ENCODE data around the gene CAV3.

Gene CAV3

GRCh38 chr3:8745619-8746370, 12.2 kb downstream of the CAV3 start:
- Histone ChIP-seq H3K14ac (ENCODE audit: low read length) (no peak overlapping the region), H2BK120ac (ENCODE audit: insufficient read depth, low read length, poor library complexity) (no peak overlapping the region), H3K4me3 (ENCODE audit: low read depth, low read length) (no peak overlapping the region), H3K36me3 (ENCODE audit: control insufficient read depth in 1 of 2, insufficient read depth in 2 of 2, low read length in 2 of 2) (no peaks in the 10 kb centered on the region), H2BK5ac (ENCODE audit: low read depth, low read length, poor library complexity) (no peak overlapping the region), H2BK12ac (ENCODE audit: low read length) (no peak overlapping the region), H3K27ac (ENCODE audit: low read depth, low read length) (no peak overlapping the region), H2AK5ac (ENCODE audit: low read length) (no peak overlapping the region), H3K27me3 (ENCODE audit: insufficient read depth, low read length) (no peaks in the 10 kb centered on the region), H3K4me1 (ENCODE audit: control insufficient read depth in 1 of 2, insufficient read depth in 2 of 2, low read length in 2 of 2) (peaks cover 4 to 6% of the 10 kb centered on the region in 2 experiments), H3K9ac (ENCODE audit: low read length) (no peak overlapping the region), H4K91ac (ENCODE audit: low read depth, low read length) (no peak overlapping the region), H4K8ac (ENCODE audit: low read depth, low read length) (no peak overlapping the region), H3K79me1 (ENCODE audit: low read length) (peaks cover 3% of the 10 kb centered on the region), H4K12ac (ENCODE audit: low read depth, low read length) (no peak overlapping the region), H2AFZ (ENCODE audit: insufficient read depth, low read length, poor library complexity) (no peak overlapping the region), H3K4me2 (ENCODE audit: low read length) (no peak overlapping the region), H3K23ac (ENCODE audit: low read length) (no peak overlapping the region), H3K18ac (ENCODE audit: low read length) (no peak overlapping the region), H3K79me2 (ENCODE audit: control insufficient read depth, insufficient read depth, low read length, poor library complexity) (no peaks in the 10 kb centered on the region), H3K9me3 (ENCODE audit: insufficient read depth, low read depth, low read length) (no peaks in the 10 kb centered on the region), H3K4ac (ENCODE audit: low read depth, low read length) (no peak overlapping the region)
- WGBS (ENCODE audit: extremely low coverage, insufficient coverage, insufficient read length): no CpG with 5 or more reads among the region's 25 CpGs
- DNase-seq: no peak

- no CpG with 5 or more reads among the region's 7 CpGs for WGBS (ENCODE audit: extremely low coverage, insufficient coverage, insufficient read length)
Measured at GRCh38 chr3:8746780-8747345, 13.3 kb downstream of the CAV3 start.

GRCh38 chr3:8749316-8749715, 15.7 kb downstream of the CAV3 start:
- no peak overlapping the region for H4K12ac ChIP-seq (ENCODE audit: low read depth, low read length)
- H3K4ac ChIP-seq (ENCODE audit: low read depth, low read length): no peak overlapping the region
- H3K9me3 ChIP-seq (ENCODE audit: insufficient read depth, low read depth, low read length): no peaks in the 10 kb centered on the region
- H3K4me3 ChIP-seq (ENCODE audit: low read depth, low read length): no peak overlapping the region
- no peak overlapping the region for H2BK12ac ChIP-seq (ENCODE audit: low read length)
- no peak overlapping the region for H2BK120ac ChIP-seq (ENCODE audit: insufficient read depth, low read length, poor library complexity)
- no peak overlapping the region for H3K23ac ChIP-seq (ENCODE audit: low read length)
- no peak overlapping the region for H2AK5ac ChIP-seq (ENCODE audit: low read length)
- H3K14ac ChIP-seq (ENCODE audit: low read length): no peak overlapping the region
- no peak overlapping the region for H2AFZ ChIP-seq (ENCODE audit: insufficient read depth, low read length, poor library complexity)
- no peak overlapping the region for H3K18ac ChIP-seq (ENCODE audit: low read length)
- no peaks in the 10 kb centered on the region for H3K4me1 ChIP-seq (ENCODE audit: control insufficient read depth in 1 of 2, insufficient read depth in 2 of 2, low read length in 2 of 2)
- H3K79me1 ChIP-seq (ENCODE audit: low read length): no peaks in the 10 kb centered on the region
- H3K36me3 ChIP-seq (ENCODE audit: control insufficient read depth in 1 of 2, insufficient read depth in 2 of 2, low read length in 2 of 2): peaks cover 2 to 3% of the 10 kb centered on the region in 2 experiments
- DNase-seq: no peak
- H3K27me3 ChIP-seq (ENCODE audit: insufficient read depth, low read length): no peaks in the 10 kb centered on the region
- H2BK5ac ChIP-seq (ENCODE audit: low read depth, low read length, poor library complexity): no peak overlapping the region
- no peak overlapping the region for H3K9ac ChIP-seq (ENCODE audit: low read length)
- no peak overlapping the region for H4K91ac ChIP-seq (ENCODE audit: low read depth, low read length)
- H3K4me2 ChIP-seq (ENCODE audit: low read length): no peak overlapping the region
- no CpG with 5 or more reads among the region's 3 CpGs for WGBS (ENCODE audit: extremely low coverage, insufficient coverage, insufficient read length)
- no peak overlapping the region for H4K8ac ChIP-seq (ENCODE audit: low read depth, low read length)
- no peaks in the 10 kb centered on the region for H3K79me2 ChIP-seq (ENCODE audit: control insufficient read depth, insufficient read depth, low read length, poor library complexity)
- no peak overlapping the region for H3K27ac ChIP-seq (ENCODE audit: low read depth, low read length)

More at GRCh38 chr3:8746780-8747345, 13.3 kb downstream of the CAV3 start:
- Histone ChIP-seq H2AK5ac (ENCODE audit: low read length) (no peak overlapping the region), H3K36me3 (ENCODE audit: control insufficient read depth in 1 of 2, insufficient read depth in 2 of 2, low read length in 2 of 2) (no peaks in the 10 kb centered on the region), H3K4ac (ENCODE audit: low read depth, low read length) (no peak overlapping the region), H2BK5ac (ENCODE audit: low read depth, low read length, poor library complexity) (no peak overlapping the region), H3K79me1 (ENCODE audit: low read length) (peaks cover 2% of the 10 kb centered on the region), H4K8ac (ENCODE audit: low read depth, low read length) (no peak overlapping the region), H3K27ac (ENCODE audit: low read depth, low read length) (no peak overlapping the region), H4K12ac (ENCODE audit: low read depth, low read length) (no peak overlapping the region), H3K14ac (ENCODE audit: low read length) (no peak overlapping the region), H2AFZ (ENCODE audit: insufficient read depth, low read length, poor library complexity) (no peak overlapping the region), H3K79me2 (ENCODE audit: control insufficient read depth, insufficient read depth, low read length, poor library complexity) (no peaks in the 10 kb centered on the region), H2BK12ac (ENCODE audit: low read length) (no peak overlapping the region), H4K91ac (ENCODE audit: low read depth, low read length) (no peak overlapping the region), H3K4me2 (ENCODE audit: low read length) (no peak overlapping the region), H3K9ac (ENCODE audit: low read length) (no peak overlapping the region), H3K4me1 (ENCODE audit: control insufficient read depth in 1 of 2, insufficient read depth in 2 of 2, low read length in 2 of 2) (peaks cover 1 to 3% of the 10 kb centered on the region in 2 experiments), H3K27me3 (ENCODE audit: insufficient read depth, low read length) (no peaks in the 10 kb centered on the region), H3K4me3 (ENCODE audit: low read depth, low read length) (no peak overlapping the region), H3K23ac (ENCODE audit: low read length) (no peak overlapping the region), H2BK120ac (ENCODE audit: insufficient read depth, low read length, poor library complexity) (no peak overlapping the region), H3K18ac (ENCODE audit: low read length) (no peak overlapping the region), H3K9me3 (ENCODE audit: insufficient read depth, low read depth, low read length) (no peaks in the 10 kb centered on the region)
- DNase-seq: no peak

- Histone ChIP-seq H3K36me3 (ENCODE audit: control insufficient read depth in 1 of 2, insufficient read depth in 2 of 2, low read length in 2 of 2) (peaks cover 2 to 3% of the 10 kb centered on the region in 2 experiments), H3K79me2 (ENCODE audit: control insufficient read depth, insufficient read depth, low read length, poor library complexity) (no peaks in the 10 kb centered on the region), H3K4me3 (ENCODE audit: low read depth, low read length) (peak overlapping the region; percentile 21), H3K9ac (ENCODE audit: low read length) (peak overlapping the region; percentile 29), H4K91ac (ENCODE audit: low read depth, low read length) (no peak overlapping the region), H3K23ac (ENCODE audit: low read length) (no peak overlapping the region), H3K14ac (ENCODE audit: low read length) (no peak overlapping the region), H3K4me1 (ENCODE audit: control insufficient read depth in 1 of 2, insufficient read depth in 2 of 2, low read length in 2 of 2) (no peaks in the 10 kb centered on the region), H4K8ac (ENCODE audit: low read depth, low read length) (no peak overlapping the region), H3K9me3 (ENCODE audit: insufficient read depth, low read depth, low read length) (no peaks in the 10 kb centered on the region), H3K79me1 (ENCODE audit: low read length) (no peaks in the 10 kb centered on the region), H2BK12ac (ENCODE audit: low read length) (no peak overlapping the region), H3K4ac (ENCODE audit: low read depth, low read length) (no peak overlapping the region), H3K27ac (ENCODE audit: low read depth, low read length) (no peak overlapping the region), H3K18ac (ENCODE audit: low read length) (no peak overlapping the region), H3K27me3 (ENCODE audit: insufficient read depth, low read length) (no peaks in the 10 kb centered on the region), H2BK5ac (ENCODE audit: low read depth, low read length, poor library complexity) (no peak overlapping the region), H4K12ac (ENCODE audit: low read depth, low read length) (no peak overlapping the region), H2BK120ac (ENCODE audit: insufficient read depth, low read length, poor library complexity) (no peak overlapping the region), H3K4me2 (ENCODE audit: low read length) (no peak overlapping the region), H2AK5ac (ENCODE audit: low read length) (no peak overlapping the region), H2AFZ (ENCODE audit: insufficient read depth, low read length, poor library complexity) (no peak overlapping the region)
- DNase-seq: no peak
- WGBS (ENCODE audit: extremely low coverage, insufficient coverage, insufficient read length): no CpG with 5 or more reads among the region's 14 CpGs
Measured at GRCh38 chr3:8752832-8753231, 19.2 kb downstream of the CAV3 start.
